SH-SY5Y (cell line): ENCODE results near the gene IRGC.

Source experiments
- GATA2 ChIP-seq: IDR thresholded peaks from 2 replicates; pipeline ENCODE4 v1.6.1; 2011; ENCODE audit warnings: mild to moderate bottlenecking, low read depth, low read length
- GATA3 ChIP-seq: IDR thresholded peaks from 2 replicates; pipeline ENCODE4 v1.6.1; 2011; ENCODE audit warnings: low read depth, mild to moderate bottlenecking, low read length, moderate library complexity

GRCh38 chr19:43765109-43765876 lies 49.4 kb downstream of the IRGC start:
- TF ChIP-seq GATA3 (no peak), GATA2 (no peak)
